Ureter (tissue), 1 donor: ENCODE results near the gene TMEM151B. TPM values are rescaled to one million over a fixed set of nuclear protein-coding genes. Genes with fewer than 3 reads are reported as not detected.

Experiments used
- DNase-seq: peaks from one replicate; pipeline ENCODE4 v3.0.0-alpha.2; 2020; ENCODE audit warnings: low spot score
- total RNA-seq: library from RNA; stranded (reverse); gene quantifications from one replicate; pipeline ENCODE4 v1.2.4, GENCODE V29; 2023
- donor health status: DM: yes; HTN: yes; CAD: no.

The TMEM151B gene
- total RNA-seq, 1 donor from 2014 or later = not detected

DNA sequence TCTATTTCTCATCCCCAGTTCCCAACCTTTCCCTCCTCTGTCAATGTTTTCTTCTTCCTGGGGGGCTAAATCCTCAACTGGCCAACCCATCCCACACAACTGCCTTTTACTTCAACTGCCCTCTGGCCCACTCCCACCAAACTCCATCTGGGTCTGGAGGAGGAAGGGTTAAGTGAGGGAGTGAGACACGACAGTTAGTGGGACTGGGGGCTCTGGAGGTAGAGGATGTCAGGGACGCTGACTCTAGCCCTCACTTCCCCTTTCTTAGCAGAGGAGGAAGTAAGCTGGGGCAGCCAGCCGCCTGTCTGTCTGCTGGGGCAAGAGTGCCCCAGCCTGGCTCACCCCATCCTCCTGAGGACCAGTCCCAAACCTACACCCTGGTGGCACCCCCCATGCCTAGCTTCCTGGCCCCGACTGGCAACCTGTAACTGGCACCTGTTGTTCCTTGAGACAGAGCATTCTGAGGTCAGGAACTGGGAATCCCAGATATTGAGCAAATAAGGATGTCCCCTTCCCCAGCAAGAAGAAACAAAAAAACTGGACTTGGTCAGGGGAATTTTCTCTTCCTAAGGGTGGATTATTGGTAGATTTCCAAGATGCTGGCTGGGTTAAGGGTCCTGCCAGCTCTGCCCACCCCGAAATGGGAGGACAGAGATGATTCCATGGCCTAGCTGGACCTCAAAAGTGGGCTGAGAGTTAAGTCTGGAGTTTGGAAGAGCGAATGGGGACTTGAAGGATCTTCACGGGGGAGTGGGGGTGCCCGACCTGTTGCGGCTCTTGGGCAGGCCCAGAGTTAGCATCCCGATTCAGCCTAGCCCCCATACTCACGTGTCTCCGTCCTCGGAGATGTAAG, 5.9 kb upstream of the TMEM151B start:
- peak; percentile 63 for DNase-seq

DNA sequence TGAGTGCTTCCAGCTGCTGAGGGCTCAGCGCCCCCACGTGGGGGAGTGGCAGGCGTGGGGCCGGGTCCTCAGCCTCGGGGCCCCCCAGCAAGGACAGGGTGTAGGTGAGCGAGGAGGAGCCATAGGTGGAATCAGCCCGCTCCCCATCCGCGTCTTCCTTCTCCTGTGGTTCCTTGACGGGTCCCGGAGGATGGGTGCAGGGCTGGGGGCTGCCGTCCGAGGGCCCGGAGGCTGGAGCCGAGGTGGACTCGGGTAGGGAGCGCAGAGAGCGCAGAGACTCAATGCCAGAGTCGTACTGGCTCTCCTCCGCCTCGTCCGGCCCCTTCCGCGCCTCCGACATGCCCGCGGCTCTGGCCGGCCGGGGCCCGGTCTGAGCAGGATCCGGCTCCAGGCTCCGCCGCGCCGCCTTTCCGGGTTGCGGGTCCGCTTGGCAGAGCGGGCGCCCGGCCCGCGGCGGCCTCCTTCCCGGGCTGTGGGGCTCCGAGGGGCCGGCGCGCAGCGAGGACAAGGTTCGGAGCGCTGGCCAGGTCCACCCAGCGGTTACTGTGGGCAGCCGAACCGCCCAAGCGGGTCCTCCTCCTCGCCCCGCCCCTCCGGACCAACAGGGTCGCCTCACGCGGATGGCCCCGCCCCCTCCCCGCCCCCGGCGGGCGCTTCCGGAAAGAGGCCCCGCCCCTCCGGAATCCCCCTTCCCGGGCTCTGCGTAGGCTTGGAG, 5.1 kb upstream of the TMEM151B start, which contains the start of gene NFKBIE:
Gene NFKBIE (minus strand): TSS at position 545 of the 715 bp plus-strand sequence. CDS start 205 bp downstream, at position 340.
- peak; percentile 95 for DNase-seq

DNA sequence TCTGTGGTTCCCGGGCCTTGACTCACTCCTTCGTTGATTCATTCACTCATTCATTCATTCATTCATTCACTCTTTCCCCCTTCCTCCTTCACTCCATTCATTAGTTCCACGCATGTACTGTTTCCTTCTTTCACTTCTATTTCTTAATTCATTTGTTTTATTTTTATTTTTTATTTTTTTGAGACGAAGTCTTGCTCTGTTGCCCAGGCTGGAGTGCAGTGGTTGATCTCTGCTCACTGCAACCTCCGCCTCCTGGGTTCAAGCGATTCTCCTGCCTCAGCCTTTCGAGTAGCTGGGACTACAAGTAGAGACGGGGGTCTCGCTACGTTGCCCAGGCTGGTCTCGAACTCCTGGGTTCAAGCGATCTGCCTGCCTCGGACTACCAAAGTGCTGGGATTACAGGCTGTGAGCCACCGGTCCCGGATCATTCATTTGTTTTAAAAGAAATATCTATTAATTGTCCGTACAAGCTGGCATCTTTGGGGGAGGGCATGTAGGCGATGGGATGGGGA, 4.5 kb upstream of the TMEM151B start:
- no peak for DNase-seq

DNA sequence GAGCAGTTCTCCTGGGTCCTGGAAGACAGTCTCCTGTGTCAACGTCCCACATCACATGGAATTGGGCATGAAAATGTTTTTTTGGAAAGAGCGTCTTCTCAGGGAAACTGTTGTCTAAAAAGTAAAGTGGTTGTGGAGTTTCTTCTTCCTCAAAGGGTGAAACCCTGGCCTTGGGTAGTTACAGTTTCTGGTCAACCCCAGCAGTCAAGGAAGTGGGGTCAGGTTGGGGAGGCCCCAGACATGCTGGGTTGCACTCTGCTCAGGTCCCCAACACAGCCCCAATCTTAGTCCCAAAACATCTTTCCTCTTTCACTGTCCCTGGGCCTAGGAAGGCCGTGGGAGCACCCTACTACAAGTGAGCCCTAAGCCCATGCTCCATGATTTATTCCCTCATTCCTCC, 3.9 kb upstream of the TMEM151B start:
- no peak for DNase-seq

DNA sequence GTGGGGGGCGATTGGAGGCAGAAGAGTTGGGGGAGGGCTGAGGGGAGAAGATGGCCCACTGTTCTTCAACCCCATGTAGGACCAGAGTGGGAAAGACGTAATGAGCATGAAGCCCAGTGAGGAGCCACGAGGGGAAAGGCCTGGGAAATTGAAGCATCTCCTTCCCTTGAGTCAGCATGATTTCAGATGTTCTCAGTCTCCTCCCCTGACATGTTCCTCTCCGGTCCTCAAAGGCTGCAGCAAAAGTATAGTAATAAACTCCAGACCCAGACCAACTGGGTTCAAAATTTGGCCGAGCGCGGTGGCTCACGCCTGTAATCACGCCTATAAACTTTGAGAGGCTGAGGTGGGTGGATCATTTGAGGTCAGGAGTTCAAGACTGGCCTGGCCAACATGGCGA, 3.0 kb upstream of the TMEM151B start:
- no peak for DNase-seq

DNA sequence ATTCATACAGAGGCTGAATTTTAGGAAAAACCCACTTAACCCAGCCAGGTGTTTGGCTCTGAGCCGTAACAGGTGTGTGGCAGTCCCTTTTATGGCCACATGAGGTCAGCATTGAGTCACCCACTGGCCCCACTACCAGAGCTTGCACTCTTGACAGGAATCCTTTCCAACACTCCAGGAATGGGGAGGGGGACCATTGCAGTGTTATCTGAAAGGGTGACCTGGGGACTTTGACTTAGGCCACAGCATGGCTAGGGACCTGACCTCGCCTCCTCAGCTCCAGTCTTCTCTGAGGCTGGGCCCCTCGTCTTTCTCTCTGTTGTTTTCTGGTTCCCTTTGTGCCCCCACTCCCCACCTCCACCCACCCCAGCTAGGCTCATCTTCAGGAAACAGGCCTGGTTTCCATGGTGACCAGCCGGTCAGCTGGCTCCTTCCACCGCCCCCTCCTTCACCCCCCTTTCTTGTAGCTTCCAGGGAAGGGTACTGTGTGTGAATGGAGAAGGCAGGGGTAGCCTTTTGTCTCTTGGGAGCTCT, 2.1 kb upstream of the TMEM151B start:
- DNase-seq = no peak

DNA sequence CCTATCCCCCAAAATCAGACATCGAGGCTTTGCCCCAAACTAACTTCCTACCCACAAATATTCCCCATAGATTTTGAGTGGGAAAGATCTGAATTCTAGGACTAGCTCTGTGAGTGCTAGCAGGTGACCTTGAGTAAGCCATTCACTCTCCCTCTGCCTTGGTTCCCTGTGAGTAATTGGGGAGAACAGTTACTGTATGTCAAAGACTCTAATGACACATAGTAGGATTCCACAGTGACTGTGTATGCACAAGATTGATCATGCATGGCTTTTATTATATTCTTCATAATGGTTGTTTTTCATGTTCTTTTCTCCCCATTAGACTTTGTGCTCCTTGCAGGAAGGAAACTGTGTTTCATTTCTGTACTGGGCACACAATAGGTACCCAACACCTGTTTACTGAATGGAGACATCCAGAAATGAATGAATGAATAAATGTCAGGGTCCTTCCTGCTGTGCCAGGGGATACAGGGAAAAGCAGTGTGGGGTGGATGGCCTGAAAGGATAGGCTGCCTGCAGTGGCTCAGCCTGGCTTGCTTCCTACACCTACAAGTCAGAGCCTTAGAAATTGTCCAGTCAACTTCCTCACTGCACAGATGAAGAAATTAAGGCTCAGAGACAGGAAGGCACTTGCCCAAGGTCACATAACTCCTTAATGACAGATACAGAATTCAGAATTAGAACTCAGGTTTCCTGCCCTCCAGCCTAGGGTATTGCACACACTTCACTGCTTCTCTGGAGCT, 901 bp upstream of the TMEM151B start:
- no peak for DNase-seq

DNA sequence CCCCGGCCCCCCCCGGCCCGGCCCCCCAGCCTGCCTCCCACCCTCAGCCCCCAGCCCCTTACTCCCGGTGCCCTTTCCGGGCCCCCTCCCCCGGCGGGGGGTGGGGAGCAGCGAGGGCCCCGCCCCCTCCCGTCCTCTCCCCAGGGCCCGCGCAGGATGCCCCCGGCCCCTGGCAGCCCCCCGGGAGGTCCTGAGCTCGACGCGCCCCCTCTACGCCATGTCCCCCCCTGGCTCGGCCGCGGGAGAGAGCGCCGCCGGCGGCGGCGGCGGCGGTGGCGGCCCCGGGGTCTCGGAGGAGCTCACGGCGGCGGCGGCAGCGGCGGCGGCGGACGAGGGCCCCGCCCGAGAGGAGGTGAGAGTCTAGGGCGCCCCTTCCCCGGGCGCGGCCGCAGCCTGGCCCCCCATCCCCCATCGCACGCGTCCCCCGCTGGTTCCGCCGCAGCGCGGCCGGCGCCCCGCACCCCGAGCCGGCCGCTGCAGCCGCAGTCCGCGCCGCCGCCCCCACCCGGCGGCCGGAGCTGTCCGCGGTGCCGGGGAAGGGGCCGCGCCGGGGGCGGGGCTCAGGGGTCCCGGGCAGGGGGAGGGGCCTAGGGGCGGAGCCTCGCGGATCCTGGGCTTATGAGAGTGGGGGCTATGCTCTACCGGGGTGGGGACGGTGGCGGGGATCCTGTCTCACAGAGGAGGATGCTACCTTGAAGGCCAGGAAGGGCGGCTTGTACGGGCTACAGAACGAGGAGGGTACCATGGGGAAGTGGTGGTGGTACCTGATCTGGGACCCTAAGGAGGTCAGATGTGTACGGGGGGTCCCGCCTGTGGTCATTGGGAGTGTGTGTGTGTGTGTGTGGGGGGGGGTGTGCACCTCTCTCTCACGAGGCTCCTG, 516 bp downstream of the TMEM151B start:
- DNase-seq = no peak

DNA sequence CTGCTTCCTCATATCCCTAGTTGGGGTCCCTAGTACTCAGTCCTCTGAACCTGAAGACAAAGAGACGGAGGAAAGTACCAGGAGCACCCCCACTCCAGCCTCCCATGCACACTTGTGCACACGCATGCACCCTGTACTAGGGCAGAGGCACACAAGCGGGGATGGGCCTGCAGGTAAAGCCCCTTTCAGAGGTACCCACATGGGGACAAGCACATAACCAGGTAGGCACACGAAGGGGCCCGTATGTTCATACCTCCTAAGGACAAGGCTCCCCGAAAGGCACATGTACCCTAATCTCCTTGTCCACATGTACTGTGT, 1.1 kb downstream of the TMEM151B start:
- DNase-seq = no peak

DNA sequence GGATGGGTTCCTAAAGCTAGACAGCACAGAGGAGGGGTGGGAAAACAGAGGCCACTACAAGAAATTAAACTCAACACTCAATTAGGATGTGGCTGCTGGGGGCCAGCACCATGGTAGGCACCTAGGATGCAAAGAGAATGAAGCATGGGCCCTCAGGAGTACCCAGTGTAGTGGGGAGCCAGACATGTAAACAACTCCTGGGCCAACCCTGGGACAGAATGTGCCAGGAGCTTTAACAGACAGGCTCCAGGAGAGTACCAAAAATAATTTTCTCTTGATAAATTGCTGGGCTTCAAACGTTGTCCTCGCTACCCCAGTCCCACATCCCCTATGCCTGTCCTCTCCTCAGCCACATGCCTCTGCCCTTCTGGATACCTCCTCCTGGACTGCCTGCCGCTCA, 1.7 kb downstream of the TMEM151B start:
- DNase-seq = no peak

DNA sequence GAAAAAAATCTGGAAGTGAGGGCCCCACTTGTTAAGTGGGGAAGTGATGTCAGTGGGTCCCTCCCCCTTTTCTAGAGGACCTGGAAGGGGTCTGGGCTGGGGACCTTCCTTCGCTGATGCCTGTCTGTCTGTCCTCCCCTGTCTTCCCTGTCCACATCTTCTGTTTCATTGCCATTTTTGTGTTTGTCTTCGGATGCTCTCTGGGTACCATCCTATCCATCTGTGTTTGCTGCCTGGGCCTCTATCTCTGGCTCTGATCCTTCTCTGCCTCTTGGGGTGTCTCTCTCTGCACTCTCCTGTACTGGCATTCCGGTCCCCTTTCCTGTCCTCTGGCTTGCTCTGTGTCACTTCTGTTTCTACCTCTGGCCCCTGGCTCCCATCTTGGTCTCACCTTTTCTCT, 2.3 kb downstream of the TMEM151B start:
- no peak for DNase-seq

DNA sequence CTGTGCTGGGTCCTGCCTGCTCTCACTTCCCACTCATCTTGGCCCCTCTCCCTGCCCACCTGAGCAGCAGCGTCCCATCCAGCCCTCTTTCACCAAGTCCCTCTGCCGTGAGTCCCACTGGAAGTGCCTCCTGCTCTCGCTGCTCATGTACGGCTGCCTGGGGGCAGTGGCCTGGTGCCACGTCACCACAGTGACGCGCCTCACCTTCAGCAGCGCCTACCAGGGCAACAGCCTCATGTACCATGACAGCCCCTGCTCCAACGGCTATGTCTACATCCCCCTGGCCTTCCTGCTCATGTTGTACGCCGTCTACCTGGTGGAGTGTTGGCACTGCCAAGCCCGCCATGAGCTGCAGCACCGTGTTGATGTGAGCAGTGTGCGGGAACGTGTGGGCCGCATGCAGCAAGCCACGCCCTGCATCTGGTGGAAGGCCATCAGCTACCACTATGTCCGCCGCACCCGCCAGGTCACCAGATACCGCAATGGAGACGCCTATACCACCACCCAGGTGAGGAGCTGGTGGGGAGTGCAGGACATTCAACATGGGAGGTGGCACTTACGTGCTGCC, 2.8 kb downstream of the TMEM151B start:
- no peak for DNase-seq

DNA sequence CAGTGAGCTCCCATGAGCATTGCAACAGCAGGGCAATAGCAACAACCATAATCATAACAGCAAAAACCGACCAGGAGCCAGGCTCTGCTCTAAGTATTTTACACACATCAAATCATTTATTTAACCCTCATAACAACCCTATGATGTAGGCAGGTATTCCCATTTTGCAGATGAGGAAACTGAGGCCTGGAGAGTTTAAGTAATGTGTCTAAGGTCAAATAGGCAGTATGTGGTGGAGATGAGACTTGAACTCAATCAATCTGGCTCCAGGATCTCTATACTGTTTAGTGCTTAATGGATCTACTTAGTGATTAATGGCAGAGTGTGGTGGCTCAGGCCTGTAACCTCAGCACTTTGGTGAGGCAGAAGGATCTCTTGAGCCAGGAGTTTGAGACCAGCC, 3.4 kb downstream of the TMEM151B start:
- no peak for DNase-seq

DNA sequence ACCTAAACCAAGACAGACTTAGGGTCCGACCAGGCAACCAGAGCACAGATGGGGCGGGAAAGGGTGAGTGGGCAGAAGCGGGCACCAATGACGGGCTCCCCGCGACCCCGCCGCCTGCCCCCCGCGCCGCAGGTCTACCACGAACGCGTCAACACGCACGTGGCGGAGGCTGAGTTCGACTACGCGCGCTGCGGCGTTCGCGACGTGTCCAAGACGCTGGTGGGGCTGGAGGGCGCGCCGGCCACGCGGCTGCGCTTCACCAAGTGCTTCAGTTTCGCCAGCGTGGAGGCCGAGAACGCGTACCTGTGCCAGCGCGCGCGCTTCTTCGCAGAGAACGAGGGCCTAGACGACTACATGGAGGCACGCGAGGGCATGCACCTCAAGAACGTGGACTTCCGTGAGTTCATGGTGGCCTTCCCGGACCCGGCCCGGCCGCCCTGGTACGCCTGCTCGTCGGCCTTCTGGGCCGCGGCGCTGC, 5.1 kb downstream of the TMEM151B start:
- no peak for DNase-seq

DNA sequence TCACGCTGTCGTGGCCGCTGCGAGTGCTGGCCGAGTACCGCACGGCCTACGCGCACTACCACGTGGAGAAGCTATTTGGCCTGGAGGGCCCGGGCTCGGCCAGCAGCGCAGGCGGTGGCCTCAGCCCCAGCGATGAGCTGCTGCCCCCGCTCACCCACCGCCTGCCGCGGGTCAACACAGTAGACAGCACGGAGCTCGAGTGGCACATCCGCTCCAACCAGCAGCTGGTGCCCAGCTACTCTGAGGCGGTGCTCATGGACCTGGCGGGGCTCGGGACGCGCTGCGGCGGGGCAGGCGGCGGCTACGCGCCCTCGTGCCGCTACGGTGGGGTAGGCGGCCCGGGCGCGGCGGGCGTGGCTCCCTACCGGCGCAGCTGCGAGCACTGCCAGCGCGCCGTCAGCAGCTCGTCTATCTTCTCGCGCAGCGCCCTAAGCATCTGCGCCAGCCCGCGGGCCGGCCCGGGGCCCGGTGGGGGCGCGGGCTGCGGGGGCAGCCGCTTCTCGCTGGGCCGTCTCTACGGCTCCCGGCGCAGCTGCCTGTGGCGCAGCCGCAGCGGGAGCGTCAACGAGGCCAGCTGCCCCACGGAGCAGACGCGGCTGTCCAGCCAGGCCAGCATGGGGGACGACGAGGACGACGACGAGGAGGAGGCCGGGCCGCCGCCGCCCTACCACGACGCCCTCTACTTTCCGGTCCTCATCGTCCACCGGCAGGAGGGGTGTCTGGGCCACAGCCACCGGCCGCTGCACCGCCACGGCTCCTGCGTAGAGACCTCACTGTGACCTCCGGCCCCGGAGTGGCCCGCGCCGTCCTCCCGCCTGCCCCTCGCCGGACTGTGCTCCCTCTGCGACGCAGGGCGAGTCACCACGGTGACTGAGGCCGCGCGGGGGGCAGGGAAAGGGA, 5.7 kb downstream of the TMEM151B start:
- no peak for DNase-seq

DNA sequence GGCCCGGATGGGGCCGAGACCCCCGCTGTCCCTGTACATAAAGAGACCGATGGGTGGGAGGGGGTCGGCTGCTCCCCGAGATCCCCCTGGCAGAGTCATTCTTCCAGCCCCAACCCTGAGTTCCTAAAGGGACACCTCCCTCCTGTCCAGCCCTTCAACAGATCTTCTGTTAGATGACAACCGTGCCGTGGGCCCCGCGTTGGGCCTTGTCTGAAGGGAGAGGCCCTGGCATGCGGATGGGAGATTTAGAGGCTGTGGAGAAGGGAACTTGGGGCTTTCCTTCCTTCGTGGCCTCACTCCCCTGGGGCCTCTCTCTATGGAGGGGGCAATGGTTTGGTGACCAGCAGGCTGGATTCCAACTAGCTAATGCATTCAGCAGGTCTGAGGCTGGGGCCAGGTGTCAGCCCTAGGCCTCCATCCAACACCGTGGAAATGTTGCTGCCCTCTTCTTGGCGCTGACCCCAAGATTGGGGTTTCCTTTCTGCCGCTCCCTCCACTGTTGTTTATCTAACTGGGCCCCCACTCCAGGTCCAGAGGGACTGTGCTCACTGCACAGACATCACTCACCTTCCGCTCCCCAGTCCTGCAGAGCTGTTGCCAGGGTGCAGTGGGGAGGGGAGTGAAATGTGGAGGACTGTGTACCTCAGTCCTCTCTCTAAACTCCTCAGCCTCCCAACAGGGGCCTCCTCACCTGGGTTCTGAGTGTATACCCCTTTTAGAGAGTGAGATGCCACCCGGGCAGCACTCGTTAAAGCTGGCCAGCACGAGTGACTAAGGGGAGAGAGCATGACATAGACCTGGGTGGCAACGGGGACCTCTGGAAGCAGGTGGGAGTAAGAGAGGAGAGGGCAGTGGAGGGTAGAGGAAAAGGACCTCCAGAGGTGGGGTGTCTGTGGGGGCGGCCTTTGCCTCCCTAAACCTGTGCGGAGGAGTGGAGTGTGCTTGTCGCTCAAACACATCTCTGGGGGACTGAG, 6.7 kb downstream of the TMEM151B start:
- DNase-seq = no peak

DNA sequence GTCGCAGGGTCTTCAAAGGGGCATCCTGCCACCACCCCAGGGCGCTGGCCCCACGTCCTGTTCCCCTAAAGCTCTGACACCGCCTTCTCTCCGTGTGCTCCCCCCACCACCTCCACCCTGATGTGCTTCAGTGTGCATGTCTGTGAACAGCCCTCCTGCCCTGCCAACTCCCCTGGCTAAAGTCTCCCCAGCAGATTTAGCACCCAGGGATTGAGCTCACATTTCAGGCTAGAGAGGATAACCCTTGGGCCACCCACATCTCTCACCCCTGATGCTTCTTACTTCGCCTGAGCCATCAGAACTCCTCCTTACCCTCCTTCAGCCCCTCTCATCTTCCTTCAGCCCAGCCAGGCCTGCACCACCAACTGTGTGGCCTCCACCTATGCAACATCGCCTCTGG, 7.5 kb downstream of the TMEM151B start:
- DNase-seq = no peak

DNA sequence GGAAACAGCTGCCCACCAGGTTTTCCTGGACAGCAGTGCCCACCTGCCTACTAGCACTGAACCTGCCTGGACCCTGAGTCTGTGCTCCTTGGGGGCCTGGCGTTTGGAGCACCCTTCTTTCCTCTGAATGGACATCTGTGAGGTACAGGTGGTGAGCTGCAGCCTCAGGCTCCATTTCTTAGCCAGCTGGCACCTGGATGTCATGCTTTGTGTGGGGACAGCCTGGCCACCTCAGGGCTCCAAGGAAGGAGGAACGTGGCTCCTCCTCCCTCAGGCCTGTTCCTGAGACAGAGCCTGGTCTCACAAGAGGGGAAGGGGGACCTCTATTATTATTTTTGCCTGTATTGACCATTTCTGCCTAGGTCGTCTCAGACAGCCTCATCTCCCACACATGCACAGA, 8.1 kb downstream of the TMEM151B start:
- no peak for DNase-seq
